ENCODE results near the gene TCF7L1.

TCF7L1 gene

DNA sequence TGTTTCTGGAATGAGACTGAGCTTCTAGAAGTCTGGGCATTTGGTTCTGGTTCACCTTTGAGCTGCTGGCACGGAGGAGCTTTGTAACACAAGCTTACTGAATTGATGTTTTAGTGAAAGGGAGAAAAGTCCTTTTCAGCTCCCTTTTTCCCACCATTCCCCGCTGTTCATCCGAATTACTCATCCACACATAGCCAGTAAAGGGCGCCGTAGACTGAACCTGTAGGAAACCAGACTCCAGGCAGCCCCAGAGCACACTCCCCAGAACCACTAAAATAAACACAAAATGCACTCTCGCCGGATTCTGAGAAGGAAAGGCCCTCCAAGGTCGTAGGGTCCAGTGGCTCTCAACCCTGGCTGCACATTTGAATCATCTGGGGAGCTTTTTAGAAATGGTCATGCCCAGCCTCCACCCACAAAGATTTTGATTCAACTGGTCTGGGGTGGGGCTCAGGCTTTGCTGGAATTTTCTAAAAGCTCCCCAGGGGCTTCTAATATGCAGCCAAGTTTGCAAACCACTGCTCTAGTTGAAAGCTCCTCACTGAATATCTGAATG is 29.6 kb downstream of the TCF7L1 start:
- no peak for DNase-seq (ENCODE audit: low read depth in 2 of 2)

DNA sequence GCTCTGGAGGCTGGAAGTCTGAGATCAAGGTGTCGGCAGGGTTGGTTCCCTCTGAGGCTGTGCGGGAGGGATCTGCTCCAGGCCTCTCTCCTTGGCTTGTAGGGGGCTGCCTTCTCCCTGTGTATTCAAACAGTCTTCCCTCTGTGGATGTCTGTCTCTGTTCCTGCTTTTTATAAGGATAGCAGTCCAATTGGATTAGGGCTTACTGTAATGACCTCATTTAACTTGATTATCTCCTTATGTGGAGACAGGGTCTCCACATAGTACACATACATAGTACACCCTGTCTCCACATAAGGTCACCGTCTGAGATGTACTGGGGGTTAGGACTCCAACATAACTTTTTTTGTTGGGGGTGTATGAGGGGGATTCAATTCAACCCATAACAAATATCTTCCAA is 30.5 kb downstream of the TCF7L1 start:
- DNase-seq (ENCODE audit: low read depth in 2 of 2) = no peak

GRCh38 chr2:85164145-85164569 is 31.0 kb downstream of the TCF7L1 start:
- DNase-seq (ENCODE audit: low read depth in 2 of 2) = no peak

- DNase-seq (ENCODE audit: low read depth in 2 of 2) = no peak
These were observed 32.0 kb downstream of the TCF7L1 start for GRCh38 chr2:85165088-85165690.

- no peak for DNase-seq (ENCODE audit: low read depth in 2 of 2)
These were observed 32.8 kb downstream of the TCF7L1 start for GRCh38 chr2:85166021-85166420.

DNA sequence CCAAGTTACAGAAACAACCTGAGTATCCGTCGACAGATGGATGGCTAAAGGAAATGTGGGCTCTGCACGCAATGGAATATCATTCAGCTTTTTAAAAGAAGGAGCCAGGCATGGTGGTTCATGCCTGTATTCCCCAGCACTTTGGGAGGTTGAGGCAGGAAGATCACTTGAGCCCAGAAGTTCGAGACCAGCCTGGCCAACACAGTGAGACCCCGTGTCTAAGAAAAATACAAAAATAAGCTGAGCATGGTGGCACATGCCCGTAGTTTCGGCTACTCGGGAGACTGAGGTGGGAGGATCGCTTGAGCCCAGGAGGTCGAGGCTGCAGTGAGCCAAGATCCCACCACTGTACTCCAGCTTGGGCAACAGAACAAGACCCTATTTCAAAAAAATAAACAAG is 34.3 kb downstream of the TCF7L1 start:
- no peak for DNase-seq (ENCODE audit: low read depth in 2 of 2)

DNA sequence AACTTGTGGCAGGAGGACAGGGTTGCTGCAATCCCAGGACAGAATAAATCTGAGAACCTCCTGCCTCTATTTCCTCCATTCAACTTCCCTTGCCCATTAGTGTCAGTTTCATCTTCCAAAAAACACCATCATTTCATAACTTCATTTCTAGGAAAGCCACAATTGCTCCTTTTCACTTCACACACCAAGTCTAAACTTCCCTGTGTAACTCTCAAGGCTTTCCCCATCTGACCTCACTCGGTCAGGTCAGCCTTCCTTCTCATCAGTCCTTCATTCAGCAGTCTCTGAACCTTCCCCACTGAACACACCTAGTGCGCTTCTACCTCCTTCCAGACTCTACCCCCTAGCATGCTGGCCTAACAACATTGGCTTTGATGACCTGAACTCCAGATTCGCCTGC is 35.8 kb downstream of the TCF7L1 start:
- no peak for DNase-seq (ENCODE audit: low read depth in 2 of 2)

- no peak for DNase-seq (ENCODE audit: low read depth in 2 of 2)
These were observed 36.4 kb downstream of the TCF7L1 start for GRCh38 chr2:85169581-85169980.

DNA sequence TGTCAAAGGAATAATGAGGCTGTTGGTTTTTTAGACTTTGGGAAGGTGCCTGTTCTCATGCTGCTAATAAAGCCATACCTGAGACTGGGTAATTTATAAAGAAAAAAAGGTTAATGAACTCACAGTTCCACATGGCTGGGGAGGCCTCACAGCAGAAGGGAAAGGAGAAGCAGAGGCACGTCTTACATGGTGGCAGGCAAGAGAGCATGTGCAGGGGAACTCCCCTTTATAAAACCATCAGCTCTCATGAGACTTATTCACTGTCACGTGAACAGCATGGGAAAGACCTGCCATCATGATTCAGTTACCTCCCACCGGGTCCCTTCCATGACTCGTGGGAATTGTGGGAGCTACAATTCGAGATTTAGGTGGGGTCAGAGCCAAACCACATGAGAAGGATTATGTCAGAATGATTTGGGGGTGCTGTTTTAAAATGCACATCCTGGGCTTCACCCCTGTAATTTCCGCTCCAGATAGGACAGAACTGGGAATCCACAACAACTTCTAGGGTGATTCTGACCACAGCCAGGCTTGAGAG is 37.8 kb downstream of the TCF7L1 start:
- DNase-seq (ENCODE audit: low read depth in 2 of 2) = no peak

DNA sequence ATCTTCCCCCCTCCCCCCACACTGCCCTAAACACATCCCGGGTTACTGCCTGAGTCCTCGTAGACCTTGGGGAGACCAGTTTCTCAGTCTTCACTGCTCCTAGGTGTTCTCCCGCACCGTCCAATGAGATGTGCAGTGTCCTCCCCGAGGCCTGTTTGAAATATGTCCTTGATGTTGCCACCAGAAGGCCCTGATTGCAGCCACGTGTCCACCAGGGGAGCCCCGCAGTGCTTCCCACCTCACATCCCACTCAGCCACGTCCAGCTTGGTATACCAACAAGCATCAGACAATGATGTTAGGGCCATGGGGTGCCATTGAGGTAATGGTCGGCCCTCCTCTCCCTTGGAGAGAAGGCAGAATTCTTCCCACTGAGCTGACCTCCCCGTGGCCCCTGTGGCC is 38.7 kb downstream of the TCF7L1 start:
- DNase-seq (ENCODE audit: low read depth in 2 of 2) = no peak

DNA sequence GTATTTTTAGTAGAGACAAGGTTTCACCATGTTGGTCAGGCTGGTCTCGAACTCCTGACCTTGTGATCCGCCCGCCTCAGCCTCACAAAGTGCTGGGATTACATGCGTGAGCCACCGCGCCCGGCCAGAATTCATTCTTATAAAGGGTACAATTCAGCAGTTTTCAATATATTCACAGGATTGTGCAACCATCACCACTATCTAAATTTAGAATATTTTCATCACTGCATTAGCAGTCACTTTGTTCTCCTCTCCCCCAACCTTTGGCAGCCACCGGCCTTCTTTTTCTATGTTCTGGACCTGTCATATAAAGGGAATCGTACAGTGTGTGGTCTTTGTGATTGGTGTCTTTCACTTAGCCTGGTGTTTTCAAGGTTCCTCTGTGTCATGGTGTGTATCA is 40.7 kb downstream of the TCF7L1 start:
- DNase-seq (ENCODE audit: low read depth in 2 of 2) = no peak

GRCh38 chr2:85174943-85175342 is 41.8 kb downstream of the TCF7L1 start:
- no peak for DNase-seq (ENCODE audit: low read depth in 2 of 2)

DNA sequence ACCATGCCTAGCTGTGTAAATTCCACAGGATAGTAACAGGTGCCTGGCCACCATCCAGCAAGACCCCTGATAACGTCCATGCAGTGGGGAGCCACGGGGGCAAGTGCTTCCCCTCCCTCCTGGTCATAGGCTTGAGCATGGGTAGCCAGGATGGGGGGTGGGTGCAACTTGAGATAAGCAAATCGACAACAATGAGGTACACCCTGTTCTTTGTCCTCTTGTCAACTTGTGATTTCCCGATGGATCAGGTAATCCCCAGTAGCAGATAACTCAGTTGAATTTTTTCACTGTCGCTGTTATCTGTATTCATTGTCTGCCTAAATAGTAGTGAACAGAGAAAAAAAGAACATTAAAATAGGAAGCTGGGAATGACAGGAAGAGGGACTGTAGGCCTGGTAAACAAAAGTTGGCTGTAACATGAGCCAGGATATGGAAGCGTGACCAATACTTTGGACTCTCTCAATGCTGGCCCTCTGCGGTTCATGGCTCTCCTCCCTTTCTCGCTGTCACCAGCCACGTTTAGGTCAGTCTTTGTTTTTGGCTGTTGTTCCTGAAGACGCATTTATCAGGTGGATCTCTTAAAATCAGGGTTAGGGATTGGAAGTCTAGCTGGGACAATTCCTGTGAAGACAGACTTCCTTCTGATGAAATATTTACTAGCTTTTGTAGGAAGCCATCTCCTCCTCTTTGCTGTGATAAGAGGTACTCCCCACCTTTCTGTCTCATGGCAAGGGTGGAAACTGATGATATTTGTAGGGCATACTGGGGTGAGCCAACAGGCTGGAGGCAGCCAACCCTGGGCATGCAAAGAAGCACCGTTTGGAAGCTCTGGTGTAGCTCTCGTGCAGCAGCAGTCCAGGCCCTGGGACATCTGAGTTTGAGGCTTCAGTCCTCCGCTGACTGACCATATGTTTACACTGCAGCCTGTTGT is 42.4 kb downstream of the TCF7L1 start:
- no peak for DNase-seq (ENCODE audit: low read depth in 2 of 2)

DNA sequence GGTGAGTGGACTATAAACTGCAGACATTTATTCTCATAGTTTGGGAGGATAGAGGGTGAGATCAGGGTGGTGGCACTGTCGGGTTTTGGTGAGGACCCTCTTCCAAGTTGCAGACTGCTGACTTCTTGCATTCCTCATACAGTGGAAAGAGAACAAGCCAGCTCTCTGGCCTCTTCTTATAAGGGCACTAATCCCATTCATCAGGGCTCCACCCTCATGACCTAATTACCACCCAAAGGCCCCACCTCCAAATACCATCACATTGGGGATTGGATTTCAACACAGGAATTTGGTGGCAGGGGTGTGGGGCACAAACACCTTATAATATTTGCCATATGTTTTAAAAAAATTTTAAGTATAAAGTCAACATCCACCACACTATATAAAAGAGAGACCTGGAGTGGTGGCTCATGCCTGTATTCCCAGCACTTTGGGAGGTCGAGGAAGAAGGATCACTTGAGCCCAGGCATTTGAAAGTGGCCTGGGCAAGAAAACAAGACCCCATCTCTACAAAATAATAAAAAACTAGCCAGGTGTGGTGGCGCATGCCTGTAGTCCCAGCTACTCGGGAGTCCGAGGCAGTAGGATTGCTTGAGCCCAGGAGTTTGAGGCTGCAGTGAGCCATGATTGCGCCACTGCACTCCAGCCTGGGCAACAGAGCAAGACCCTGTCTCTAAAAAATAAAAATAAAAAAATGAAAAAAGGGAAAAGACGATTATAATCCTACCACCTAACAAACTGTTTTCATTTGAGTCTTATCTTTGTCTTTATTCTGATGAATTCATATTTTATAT is 44.0 kb downstream of the TCF7L1 start:
- DNase-seq (ENCODE audit: low read depth in 2 of 2) = no peak

DNA sequence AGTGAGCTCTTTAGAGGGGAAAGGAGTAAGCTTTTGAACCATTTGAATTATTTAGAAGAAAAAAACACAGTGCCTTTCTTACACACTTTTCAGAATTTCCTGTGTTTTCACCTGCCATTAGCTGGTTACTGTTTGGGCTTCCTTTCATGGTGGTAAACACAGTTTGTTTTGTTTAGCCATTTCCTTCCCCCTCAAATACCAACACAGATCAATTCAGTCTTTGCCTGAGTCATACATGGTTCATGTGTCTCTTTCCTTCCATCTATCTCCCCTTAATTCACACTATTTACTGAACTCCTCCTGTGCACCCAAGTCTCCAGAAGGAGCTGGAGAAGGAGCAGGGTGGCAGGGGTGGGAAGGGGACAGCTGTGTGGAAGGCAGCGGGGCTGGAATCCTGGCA is 45.0 kb downstream of the TCF7L1 start:
- no peak for DNase-seq (ENCODE audit: low read depth in 2 of 2)

- DNase-seq (ENCODE audit: low read depth in 2 of 2) = no peak
These were observed 45.8 kb downstream of the TCF7L1 start for GRCh38 chr2:85178980-85179411.

GRCh38 chr2:85179541-85179940 is 46.3 kb downstream of the TCF7L1 start:
- DNase-seq (ENCODE audit: low read depth in 2 of 2) = no peak

GRCh38 chr2:85180322-85181133 is 47.3 kb downstream of the TCF7L1 start:
- DNase-seq (ENCODE audit: low read depth in 2 of 2) = no peak

- DNase-seq (ENCODE audit: low read depth in 2 of 2) = no peak
These were observed 48.0 kb downstream of the TCF7L1 start for GRCh38 chr2:85181134-85181631.

DNA sequence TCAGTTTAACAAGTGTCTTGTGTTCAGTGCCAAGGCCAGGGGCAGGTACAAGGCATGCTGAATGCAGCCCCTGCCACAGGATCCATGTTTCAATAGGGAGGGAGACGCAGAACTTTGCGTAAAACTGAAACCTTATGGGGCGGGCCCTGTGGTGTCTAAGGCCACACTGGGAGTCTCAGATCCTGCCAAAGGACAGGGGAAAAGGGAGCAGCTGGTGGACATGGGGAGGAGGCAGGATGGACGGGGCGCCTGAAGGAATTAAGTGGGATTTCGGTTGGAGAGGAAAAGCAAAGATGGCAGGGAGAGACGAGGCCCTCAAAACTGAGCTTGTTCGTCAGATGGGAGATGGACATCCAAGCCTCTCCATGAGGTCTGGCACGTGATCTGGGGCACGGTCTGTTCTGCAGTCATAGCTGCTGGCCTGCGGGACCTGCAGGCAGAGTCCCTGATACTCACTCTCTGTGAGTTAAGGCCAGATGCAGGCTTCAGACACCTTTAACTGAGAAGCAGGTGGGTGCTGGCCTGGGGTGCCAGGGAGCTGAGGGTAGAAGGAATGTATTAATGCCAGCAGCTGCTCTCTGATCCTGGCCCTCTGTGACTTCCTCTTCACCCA is 48.8 kb downstream of the TCF7L1 start:
- DNase-seq (ENCODE audit: low read depth in 2 of 2) = no peak
